Kidney (tissue), 14 donors: ENCODE data around the gene MYL11. TPM values are rescaled to one million over a fixed set of nuclear protein-coding genes. Genes with fewer than 3 reads are reported as not detected.

ENCODE experiments used
- DNase-seq, 5 donors: peaks; one replicate each; pipeline ENCODE4 v3.0.0-alpha.2; 2013 to 2020
- FAIRE-seq: peaks from 2 replicates; lab custom pipeline; 2012; peaks lifted over from hg19 to GRCh38; lab: Jason Lieb, UNC
- H3K27ac ChIP-seq, 2 donors: one replicate each; pipeline ENCODE4 v1.7.0; 2013; ENCODE audit warnings: low read depth in 2 of 2, low read length in 2 of 2, inconsistent platforms in 1 of 2
- H3K27me3 ChIP-seq: one replicate; pipeline ENCODE4 v1.7.1; 2013; ENCODE audit warnings: low read length, inconsistent platforms; ENCODE audit not compliant: control insufficient read depth, insufficient read depth
- H3K36me3 ChIP-seq, 3 donors: one replicate each; pipeline versions ENCODE4 v1.7.0 to v1.7.1; 2013; ENCODE audit warnings: low read length in 3 of 3, control low read depth in 1 of 3, inconsistent platforms in 1 of 3; ENCODE audit not compliant: insufficient read depth in 3 of 3, control insufficient read depth in 2 of 3
- H3K4me1 ChIP-seq, 3 donors: one replicate each; pipeline versions ENCODE4 v1.7.0 to v1.7.1; 2013; ENCODE audit warnings: low read length in 3 of 3, inconsistent platforms in 1 of 3, low read depth in 1 of 3; ENCODE audit not compliant: control insufficient read depth in 2 of 3, insufficient read depth in 2 of 3
- H3K4me3 ChIP-seq, 3 donors: one replicate each; pipeline versions ENCODE4 v1.7.0 to v1.8.1; 2013; ENCODE audit warnings: low read length in 3 of 3, control low read depth in 1 of 3, inconsistent platforms in 1 of 3
- H3K9ac ChIP-seq, 3 donors: one replicate each; pipeline versions ENCODE4 v1.7.0 to v1.7.1; 2013; ENCODE audit warnings: low read length in 3 of 3, control low read depth in 1 of 3, inconsistent platforms in 1 of 3
- H3K9me3 ChIP-seq, 3 donors: one replicate each; pipeline versions ENCODE4 v1.7.0 to v1.7.1; 2013; ENCODE audit warnings: low read length in 3 of 3, control low read depth in 1 of 3, inconsistent platforms in 1 of 3; ENCODE audit not compliant: control insufficient read depth in 2 of 3, insufficient read depth in 1 of 3
- CTCF ChIP-seq: IDR thresholded peaks from 3 replicates; pipeline ENCODE4 v1.5.1; 2012; ENCODE audit warnings: mild to moderate bottlenecking, moderate library complexity, borderline replicate concordance; ENCODE audit not compliant: insufficient read depth; ENCODE audit errors: extremely low read depth
- intact Hi-C: fragments of 100-400 bp; cut with DNase I; formaldehyde crosslinking; loops from one replicate; pipeline ENCODE4 v1.11.1; 2022
- polyA plus RNA-seq: library from polyadenylated mRNA; stranded (reverse); fragments of 350-450 nt; fragmentation: Illumina TruSeq; extraction: RNeasy Lipid Tissue Mini Kit (QIAGEN cat#74804); gene quantifications from one replicate; pipeline ENCODE4 v1.2.3, GENCODE V29; 2014; ENCODE audit warnings: low read depth, low replicate concordance; ENCODE audit not compliant: insufficient read depth
- total RNA-seq: library from RNA; stranded (reverse); fragmentation: NEBNext Ultra II Directional; extraction: Animal tissue kit (Norgen Biotek cat#: 25700); gene quantifications from one replicate; pipeline ENCODE4 v1.2.1, GENCODE V29; 2021
- donor health status: control.
- donor health status: control.
- donor health status: control.
- donor health status: control.
- donor health status: control.
- donor health status: DM: yes; HTN: yes; CAD: no.
- donor health status: Normal renal cell carcinoma (clear cell type).

MYL11 gene
- total and polyA plus RNA-seq, 2 donors from 2014 or later, result 2.3 TPM; not detected in 1

- Histone ChIP-seq H3K27me3 (no peaks in the 10 kb centered on the region), H3K4me3 (no peak overlapping the region), H3K9me3 (no peaks in the 10 kb centered on the region), H3K4me1 (peaks cover 0 to 25% (median 9%) of the 10 kb centered on the region in 3 donors), H3K27ac (peak overlapping the region; percentile 78 to 92), H3K9ac (peak overlapping the region in 1 of 3 donors; percentile 80), H3K36me3 (peaks cover 0 to 5% (median 4%) of the 10 kb centered on the region in 3 donors)
- FAIRE-seq (no peak), DNase-seq (peak in 1 of 5 donors; percentile 35)
- TF ChIP-seq CTCF, result no peak
- intact Hi-C loops, result no loop called here
These were observed 39.6 kb downstream of the MYL11 start for GRCh38 chr16:30414159-30414558.

- Histone ChIP-seq H3K27ac (no peak overlapping the region), H3K4me3 (no peak overlapping the region), H3K36me3 (peaks cover 0 to 5% (median 4%) of the 10 kb centered on the region in 3 donors), H3K4me1 (peaks cover 0 to 25% (median 7%) of the 10 kb centered on the region in 3 donors), H3K9me3 (no peaks in the 10 kb centered on the region), H3K27me3 (no peaks in the 10 kb centered on the region), H3K9ac (no peak overlapping the region)
- FAIRE-seq (no peak), DNase-seq (no peak)
- no peak for TF ChIP-seq CTCF
- intact Hi-C loops, result no loop called here
These were observed 41.5 kb downstream of the MYL11 start for GRCh38 chr16:30416047-30416603.

GRCh38 chr16:30416624-30417528 is 42.3 kb downstream of the MYL11 start:
- FAIRE-seq (no peak), DNase-seq (no peak)
- H3K9ac ChIP-seq, result peak overlapping the region in 1 of 3 donors; percentile 8
- H3K27ac ChIP-seq, result peak overlapping the region; percentile 78 to 86
- TF ChIP-seq CTCF, result no peak
- H3K36me3 ChIP-seq, result peaks cover 0 to 4% (median 4%) of the 10 kb centered on the region in 3 donors
- no peaks in the 10 kb centered on the region for H3K27me3 ChIP-seq
- H3K4me3 ChIP-seq, result peak overlapping the region in 2 of 3 donors; percentile 49 to 69
- intact Hi-C loops, result no loop called here
- H3K4me1 ChIP-seq, result peaks cover 0 to 19% (median 7%) of the 10 kb centered on the region in 3 donors
- no peaks in the 10 kb centered on the region for H3K9me3 ChIP-seq
